Small intestine (tissue), 7 donors: Measurements from ENCODE around the gene NPHP1. TPM values are rescaled to one million over a fixed set of nuclear protein-coding genes. Genes with fewer than 3 reads are reported as not detected.
A peak's percentile ranks its signal among the peaks of the same experiment; 100 is the strongest.
"Not testable (repeated sequence)": the region's sequence is repeated elsewhere in the genome, so short reads cannot be mapped to it uniquely, and the experiment has no call there.

Experiments used
- DNase-seq, 2 donors: peaks; one replicate each; pipeline versions ENCODE4 v3.0.0 to v3.0.0-alpha.2; 2013
- FAIRE-seq: peaks from 2 replicates; lab custom pipeline; 2012; peaks lifted over from hg19 to GRCh38; lab: Jason Lieb, UNC
- H3K27ac ChIP-seq, 3 donors: one replicate each; pipeline ENCODE4 v1.5.1; 2013; ENCODE audit warnings: low read length in 2 of 3, mild to moderate bottlenecking in 2 of 3, control low read depth in 1 of 3, inconsistent platforms in 1 of 3, low read depth in 1 of 3, moderate library complexity in 1 of 3
- H3K27me3 ChIP-seq, 3 donors: one replicate each; pipeline ENCODE4 v1.6.1; 2013; ENCODE audit warnings: low read length in 3 of 3, inconsistent platforms in 1 of 3; ENCODE audit not compliant: control insufficient read depth in 3 of 3, insufficient read depth in 3 of 3
- H3K36me3 ChIP-seq, 3 donors: one replicate each; pipeline ENCODE4 v1.6.1; 2013; ENCODE audit warnings: low read length in 3 of 3, inconsistent platforms in 1 of 3, low read depth in 1 of 3, mild to moderate bottlenecking in 1 of 3, moderate library complexity in 1 of 3; ENCODE audit not compliant: control insufficient read depth in 3 of 3, insufficient read depth in 2 of 3
- H3K4me1 ChIP-seq, 3 donors: one replicate each; pipeline ENCODE4 v1.6.1; 2013; ENCODE audit warnings: low read length in 2 of 3, inconsistent platforms in 1 of 3, low read depth in 1 of 3, mild to moderate bottlenecking in 1 of 3, moderate library complexity in 1 of 3; ENCODE audit not compliant: control insufficient read depth in 3 of 3, insufficient read depth in 2 of 3
- H3K4me3 ChIP-seq, 3 donors: one replicate each; pipeline ENCODE4 v1.5.1; 2013; ENCODE audit warnings: low read length in 3 of 3, control low read depth in 1 of 3, inconsistent platforms in 1 of 3, low read depth in 1 of 3, mild to moderate bottlenecking in 1 of 3, moderate library complexity in 1 of 3
- H3K9me3 ChIP-seq, 2 donors: one replicate each; pipeline ENCODE4 v1.6.1; 2013; ENCODE audit warnings: low read depth in 1 of 2, low read length in 1 of 2; ENCODE audit not compliant: control insufficient read depth in 2 of 2, insufficient read depth in 1 of 2
- WGBS, 3 donors: extraction: QIAGEN DNeasy Blood & Tissue Kit; methylation state at CpG; one replicate each; pipeline ENCODE4 v1.1.7; 2013; 5-methylcytosine and 5-hydroxymethylcytosine counted together
- polyA plus RNA-seq, 4 donors: library from polyadenylated mRNA; stranded (reverse) in 3 of 4; unstranded in 1 of 4; fragments of 200-250 nt in 3 of 4; fragments of 120-200 nt in 1 of 4; gene quantifications; one replicate each; pipeline versions ENCODE4 v1.2.1 to v1.2.3, GENCODE V29; 2013
- donor health status: healthy with polysubstance abuse.
- donor health status: control.
- donor health status: control.
- donor health status: Bipolar disorder and iron deficiency.
- donor health status: healthy.

The NPHP1 gene
- polyA plus RNA-seq, 4 donors, result 0.27 to 2.6 (median 1.2) TPM

DNA sequence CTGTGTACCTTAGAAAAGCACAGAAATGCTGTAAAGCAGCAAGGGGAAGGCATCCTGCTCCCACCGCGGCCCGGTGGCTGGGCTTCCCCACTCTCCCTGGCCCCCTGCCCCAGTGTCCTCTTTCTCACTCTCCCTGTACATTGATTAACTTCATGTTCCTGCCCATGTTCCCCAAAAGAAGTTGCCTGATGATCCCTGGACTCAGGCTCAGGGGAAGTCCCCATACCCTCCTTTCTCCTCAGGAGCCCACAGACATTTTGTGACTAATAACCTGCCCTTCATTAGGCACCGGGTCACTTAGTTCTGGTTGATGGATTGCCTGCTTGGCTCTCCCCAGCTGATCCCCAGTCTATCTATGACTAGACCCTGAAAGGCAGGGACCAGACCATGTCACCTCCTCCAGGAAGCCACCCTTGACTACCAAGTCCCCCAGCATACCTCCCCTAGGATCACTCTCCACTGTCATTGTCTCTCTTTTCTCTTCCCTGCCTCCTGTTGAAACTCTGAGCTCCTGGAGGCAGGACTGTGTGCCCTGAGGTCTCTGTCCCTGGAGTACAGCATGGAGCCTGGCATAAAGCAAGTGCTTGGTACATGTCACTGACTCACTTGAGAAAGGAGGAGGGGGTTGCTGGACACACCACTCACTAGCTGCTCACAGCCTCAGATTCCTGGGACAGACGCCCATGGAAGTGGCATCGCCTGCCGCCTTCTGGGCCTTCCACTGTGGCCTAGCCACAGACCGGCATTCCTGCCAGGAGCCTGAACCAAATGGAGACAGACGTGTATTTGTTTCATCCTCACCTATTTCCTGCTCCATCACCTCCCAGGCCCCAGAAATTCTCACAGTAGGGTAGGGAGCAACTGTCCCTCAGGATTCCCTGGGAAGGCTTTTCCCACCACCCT lies 102.7 kb downstream of the NPHP1 start:
- FAIRE-seq (no peak), DNase-seq (peak in 1 of 2 donors; percentile 72)
- H3K27ac ChIP-seq, result peak overlapping the region; percentile 88 to 97 (median 94)
- H3K36me3 ChIP-seq, result peaks cover 0 to 77% (median 3%) of the 10 kb centered on the region in 3 donors
- peaks cover 13 to 67% (median 17%) of the 10 kb centered on the region in 3 donors for H3K4me1 ChIP-seq
- H3K27me3 ChIP-seq, result no peaks in the 10 kb centered on the region
- H3K9me3 ChIP-seq, result peaks cover 0 to 5% of the 10 kb centered on the region in 2 donors
- 53 to 60% (median 57%) methylated on average over 9 of the region's 9 CpGs for WGBS, 3 donors
- H3K4me3 ChIP-seq, result no peak overlapping the region

DNA sequence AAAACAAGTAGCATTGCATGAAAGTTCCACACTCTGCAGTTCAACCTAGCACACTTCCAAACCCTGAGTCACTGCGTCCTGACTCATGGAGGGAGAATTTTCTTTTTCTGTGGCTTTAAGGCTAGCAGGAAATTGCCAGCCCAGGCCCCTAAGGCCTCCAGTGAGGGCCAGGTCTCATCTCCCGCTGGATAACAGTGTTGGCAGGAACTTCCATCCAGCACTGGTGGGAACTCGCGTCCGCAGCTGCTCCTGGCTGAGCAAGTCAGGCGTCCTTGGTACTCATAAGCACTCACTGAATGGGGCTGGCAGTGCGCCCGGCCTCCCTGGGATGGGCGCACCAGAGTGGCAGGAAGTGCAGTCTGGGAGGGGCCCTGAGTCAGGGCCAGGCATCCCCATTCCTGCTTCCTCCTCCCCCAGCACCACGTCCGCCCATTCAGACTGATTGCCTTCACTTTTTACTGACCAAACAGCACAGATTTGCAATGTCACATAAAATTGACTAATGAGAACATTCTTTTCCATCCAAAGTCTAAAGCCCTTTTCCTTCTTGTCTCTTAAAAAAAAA lies 103.5 kb downstream of the NPHP1 start:
- FAIRE-seq, result no peak
- H3K9me3 ChIP-seq, result no peaks in the 10 kb centered on the region
- peaks cover 11 to 59% (median 13%) of the 10 kb centered on the region in 3 donors for H3K4me1 ChIP-seq
- H3K27me3 ChIP-seq, result no peaks in the 10 kb centered on the region
- peak overlapping the region; percentile 88 to 97 (median 94) for H3K27ac ChIP-seq
- H3K36me3 ChIP-seq, result peaks cover 0 to 73% (median 3%) of the 10 kb centered on the region in 3 donors
- H3K4me3 ChIP-seq, result no peak overlapping the region
- 2 to 6% (median 4%) methylated on average over 11 of the region's 11 CpGs for WGBS, 3 donors
- peak; percentile 92 to 97 for DNase-seq

DNA sequence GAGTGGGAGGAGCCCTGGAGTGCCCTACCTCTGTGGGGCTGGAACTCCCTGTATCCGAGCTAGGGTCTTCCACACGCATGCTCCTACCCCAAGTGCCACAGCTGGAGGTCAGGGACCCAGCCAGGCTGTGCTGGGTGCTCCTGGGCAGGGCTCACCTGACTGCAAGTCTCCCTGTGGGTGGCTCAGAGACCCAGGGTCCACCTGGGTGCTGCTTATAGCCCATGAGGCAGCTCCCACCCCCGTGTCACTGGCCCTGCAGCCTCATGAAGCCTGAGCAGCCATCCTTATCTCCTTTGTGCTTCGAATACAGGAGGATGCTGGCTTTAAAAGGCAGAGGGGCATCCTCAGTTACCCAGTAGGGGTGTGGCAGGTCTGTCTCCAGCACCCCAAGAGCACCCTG lies 103.9 kb downstream of the NPHP1 start:
- not testable (repeated sequence) for DNase-seq, H3K9me3 ChIP-seq, H3K4me3 ChIP-seq, H3K27me3 ChIP-seq, FAIRE-seq
- 54 to 70% (median 57%) methylated on average over 4 of the region's 4 CpGs for WGBS, 3 donors
- peak overlapping the region; percentile 85 to 97 (median 88) for H3K27ac ChIP-seq
- peaks cover 0 to 78% (median 3%) of the 10 kb centered on the region in 3 donors for H3K36me3 ChIP-seq
- peaks cover 11 to 54% (median 13%) of the 10 kb centered on the region in 3 donors for H3K4me1 ChIP-seq

DNA sequence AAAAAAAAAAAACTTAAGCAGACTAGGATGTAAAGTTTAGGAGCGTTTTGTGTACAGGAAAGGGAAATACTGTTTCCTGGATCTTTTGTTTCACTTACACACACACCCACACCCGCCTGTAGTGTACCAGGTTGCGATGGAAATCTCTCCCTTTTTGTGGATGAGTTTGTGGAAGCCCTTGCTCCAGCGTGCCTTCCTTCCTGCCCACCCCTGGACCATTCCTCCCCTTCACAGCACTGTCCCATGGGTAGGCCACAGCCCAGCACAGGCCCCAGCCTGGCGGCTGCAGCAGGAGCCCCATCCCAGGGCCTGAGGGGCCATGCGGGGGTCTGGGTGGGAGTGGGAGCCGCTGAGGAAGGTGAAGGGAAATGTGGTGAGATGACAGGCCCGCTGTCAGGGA lies 104.3 kb downstream of the NPHP1 start:
- H3K27ac ChIP-seq, result peak overlapping the region; percentile 85 to 97 (median 88)
- H3K4me1 ChIP-seq, result peaks cover 10 to 50% (median 11%) of the 10 kb centered on the region in 3 donors
- H3K36me3 ChIP-seq, result peaks cover 0 to 78% (median 3%) of the 10 kb centered on the region in 3 donors
- DNase-seq (no peak), FAIRE-seq (no peak)
- no peak overlapping the region for H3K4me3 ChIP-seq
- no peaks in the 10 kb centered on the region for H3K27me3 ChIP-seq
- WGBS, 3 donors, result 71 to 72% (median 72%) methylated on average over 7 to 8 of the region's 8 CpGs
- no peaks in the 10 kb centered on the region for H3K9me3 ChIP-seq

DNA sequence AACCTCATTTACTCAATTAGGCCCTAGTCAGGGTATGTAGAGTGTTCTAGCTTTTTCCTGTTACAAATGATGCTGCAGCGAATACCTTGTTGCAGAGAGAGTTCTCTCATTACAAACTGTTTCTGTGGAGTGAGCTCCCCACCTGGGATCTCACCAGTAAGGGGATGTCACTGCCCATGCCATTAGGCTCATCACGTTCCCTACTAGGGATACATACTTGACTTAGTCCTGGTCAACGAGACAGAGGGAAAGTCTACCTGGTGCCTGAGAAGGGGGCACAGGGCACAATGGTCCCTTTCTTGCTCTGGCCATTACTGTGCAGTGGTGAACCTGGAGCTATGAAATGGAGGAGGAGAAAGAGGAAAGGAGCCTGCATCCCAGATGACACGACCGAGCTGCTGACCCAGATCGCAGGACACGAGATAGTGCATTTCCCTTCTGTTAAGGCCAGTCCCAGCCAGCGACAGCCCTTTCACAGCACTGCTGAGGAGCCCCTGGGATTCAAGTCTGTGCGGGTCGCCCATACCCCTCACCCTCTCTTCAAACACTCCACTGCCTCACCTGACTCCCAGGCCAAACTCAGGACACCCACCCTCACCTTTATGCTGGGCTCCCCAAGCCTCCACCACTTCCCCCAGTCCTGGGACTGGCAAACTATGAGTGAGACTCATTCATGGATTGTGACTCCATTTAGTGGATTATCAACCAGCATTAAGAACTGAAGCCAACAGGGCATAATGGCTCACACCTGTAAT lies 105.2 kb downstream of the NPHP1 start:
- 78 to 84% (median 84%) methylated on average over 10 of the region's 10 CpGs for WGBS, 3 donors
- FAIRE-seq (no peak), DNase-seq (no peak)
- Histone ChIP-seq H3K27me3 (no peaks in the 10 kb centered on the region), H3K27ac (peak overlapping the region in 1 of 3 donors; percentile 26), H3K4me3 (no peak overlapping the region), H3K4me1 (peaks cover 3 to 42% (median 8%) of the 10 kb centered on the region in 3 donors), H3K9me3 (no peaks in the 10 kb centered on the region), H3K36me3 (peaks cover 0 to 72% (median 3%) of the 10 kb centered on the region in 3 donors)

DNA sequence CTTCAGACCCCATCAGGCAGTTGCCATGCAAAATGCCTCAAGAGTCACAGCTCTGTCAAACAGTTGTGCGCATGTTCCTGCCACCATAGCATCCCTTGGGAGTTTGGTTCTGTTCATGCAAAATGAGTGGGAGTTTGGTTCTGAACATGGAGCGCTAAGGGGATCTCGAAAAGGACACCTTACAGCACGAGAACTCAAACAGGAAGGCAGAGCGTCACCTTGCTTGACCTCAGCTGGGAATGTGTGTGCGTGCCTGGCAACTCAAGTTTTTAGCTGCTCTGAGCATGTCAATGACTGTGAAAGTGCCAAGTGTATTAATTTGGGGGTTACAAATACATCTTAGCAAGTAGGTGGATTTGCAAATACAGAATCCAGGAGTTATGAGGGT lies 105.8 kb downstream of the NPHP1 start:
- no peak for FAIRE-seq
- DNase-seq, result no peak
- no peak overlapping the region for H3K27ac ChIP-seq

DNA sequence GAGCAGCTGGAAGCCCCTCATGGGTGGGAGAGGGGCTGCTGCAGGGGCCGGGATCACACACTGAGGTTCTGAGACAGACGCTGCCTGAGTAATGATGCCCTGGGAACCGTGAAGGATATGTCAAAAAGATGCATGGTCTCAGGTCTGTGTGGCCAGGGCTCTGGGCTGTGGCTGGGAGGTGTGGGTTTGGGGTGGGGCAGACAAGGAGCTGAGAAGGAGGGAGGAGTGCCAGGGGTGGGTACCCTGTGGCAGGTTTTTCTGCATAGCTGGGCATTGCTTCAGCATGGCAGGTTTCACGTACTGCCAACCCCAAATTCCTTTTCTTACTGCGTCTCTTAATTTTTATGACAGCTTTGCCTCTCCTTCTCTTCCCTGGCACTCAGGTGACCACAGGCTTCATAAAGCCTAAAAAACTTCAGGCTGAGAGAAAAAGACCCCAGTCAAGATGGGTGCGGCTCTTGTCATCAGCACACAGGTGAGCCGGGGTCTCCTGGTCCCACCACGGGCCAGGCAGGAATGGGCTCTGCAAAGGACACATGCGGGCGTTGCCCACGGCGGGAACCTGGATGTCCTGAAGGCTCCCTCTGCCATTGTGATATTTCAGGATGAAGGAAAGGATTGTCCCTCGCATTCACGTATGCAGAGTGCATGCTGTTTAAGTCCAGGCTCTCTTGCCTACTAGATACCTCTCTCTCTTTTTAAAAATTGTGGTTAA lies 107.2 kb downstream of the NPHP1 start:
- DNase-seq (peak in 1 of 2 donors; percentile 24), FAIRE-seq (no peak)
- H3K27ac ChIP-seq, result no peak overlapping the region
- peaks cover 3 to 22% (median 6%) of the 10 kb centered on the region in 3 donors for H3K4me1 ChIP-seq
- H3K36me3 ChIP-seq, result peaks cover 0 to 54% (median 3%) of the 10 kb centered on the region in 3 donors
- no peaks in the 10 kb centered on the region for H3K9me3 ChIP-seq
- WGBS, 3 donors, result 84 to 88% (median 86%) methylated on average over 14 of the region's 14 CpGs
- H3K27me3 ChIP-seq, result no peaks in the 10 kb centered on the region
- no peak overlapping the region for H3K4me3 ChIP-seq

More for the DNA sequence above, 105.8 kb downstream of the NPHP1 start:
- Histone ChIP-seq H3K4me3 (no peak overlapping the region), H3K27me3 (no peaks in the 10 kb centered on the region), H3K36me3 (peaks cover 0 to 65% (median 3%) of the 10 kb centered on the region in 3 donors), H3K9me3 (no peaks in the 10 kb centered on the region), H3K4me1 (peaks cover 3 to 35% (median 6%) of the 10 kb centered on the region in 3 donors)
- WGBS, 3 donors, result 80 to 88% (median 83%) methylated on average over 6 of the region's 6 CpGs
